ENCODE measurements around the gene SLC24A3.

The SLC24A3 gene

GRCh38 chr20:19571996-19572395 lies 359.6 kb downstream of the SLC24A3 start:
- in situ Hi-C loops (cut with MboI; ENCODE audit: low sequenced_read_pairs) = no loop called here

GRCh38 chr20:19577692-19578091 lies 365.2 kb downstream of the SLC24A3 start:
- in situ Hi-C loops (cut with MboI; ENCODE audit: low sequenced_read_pairs) = no loop called here

GRCh38 chr20:19582782-19583181 lies 370.3 kb downstream of the SLC24A3 start:
- in situ Hi-C loops (cut with MboI; ENCODE audit: low sequenced_read_pairs) = no loop called here

- in situ Hi-C loops (cut with MboI; ENCODE audit: low sequenced_read_pairs) = no loop called here
These were observed 371.2 kb downstream of the SLC24A3 start for GRCh38 chr20:19583532-19584175.

GRCh38 chr20:19588241-19588640 lies 375.8 kb downstream of the SLC24A3 start:
- in situ Hi-C loops (cut with MboI; ENCODE audit: low sequenced_read_pairs) = no loop called here

- in situ Hi-C loops (cut with MboI; ENCODE audit: low sequenced_read_pairs) = no loop called here
These were observed 376.3 kb downstream of the SLC24A3 start for GRCh38 chr20:19588732-19589131.

GRCh38 chr20:19589787-19590362 lies 377.4 kb downstream of the SLC24A3 start:
- in situ Hi-C loops (cut with MboI; ENCODE audit: low sequenced_read_pairs) = no loop called here

GRCh38 chr20:19590382-19590781 lies 377.9 kb downstream of the SLC24A3 start:
- in situ Hi-C loops (cut with MboI; ENCODE audit: low sequenced_read_pairs) = no loop called here

- in situ Hi-C loops (cut with MboI; ENCODE audit: low sequenced_read_pairs) = no loop called here
These were observed 381.3 kb downstream of the SLC24A3 start for GRCh38 chr20:19593762-19594161.

GRCh38 chr20:19594896-19595295 lies 382.5 kb downstream of the SLC24A3 start:
- in situ Hi-C loops (cut with MboI; ENCODE audit: low sequenced_read_pairs) = no loop called here

- in situ Hi-C loops (cut with MboI; ENCODE audit: low sequenced_read_pairs) = no loop called here
These were observed 385.8 kb downstream of the SLC24A3 start for GRCh38 chr20:19598117-19598850.

GRCh38 chr20:19599200-19599599 lies 386.8 kb downstream of the SLC24A3 start:
- in situ Hi-C loops (cut with MboI; ENCODE audit: low sequenced_read_pairs) = no loop called here

- in situ Hi-C loops (cut with MboI; ENCODE audit: low sequenced_read_pairs) = no loop called here
These were observed 387.6 kb downstream of the SLC24A3 start for GRCh38 chr20:19600042-19600441.

GRCh38 chr20:19601126-19601810 lies 388.8 kb downstream of the SLC24A3 start:
- in situ Hi-C loops (cut with MboI; ENCODE audit: low sequenced_read_pairs) = no loop called here

- in situ Hi-C loops (cut with MboI; ENCODE audit: low sequenced_read_pairs) = no loop called here
These were observed 390.4 kb downstream of the SLC24A3 start for GRCh38 chr20:19602675-19603375.

GRCh38 chr20:19603376-19603750 lies 390.9 kb downstream of the SLC24A3 start:
- in situ Hi-C loops (cut with MboI; ENCODE audit: low sequenced_read_pairs) = no loop called here

GRCh38 chr20:19605786-19606485 lies 393.5 kb downstream of the SLC24A3 start:
- in situ Hi-C loops (cut with MboI; ENCODE audit: low sequenced_read_pairs) = no loop called here

GRCh38 chr20:19609642-19610223 lies 397.3 kb downstream of the SLC24A3 start:
- in situ Hi-C loops (cut with MboI; ENCODE audit: low sequenced_read_pairs) = no loop called here

- in situ Hi-C loops (cut with MboI; ENCODE audit: low sequenced_read_pairs) = no loop called here
These were observed 403.2 kb downstream of the SLC24A3 start for GRCh38 chr20:19615629-19616028.

- in situ Hi-C loops (cut with MboI; ENCODE audit: low sequenced_read_pairs) = no loop called here
These were observed 403.6 kb downstream of the SLC24A3 start for GRCh38 chr20:19616081-19616480.
